Endothelial cell of umbilical vein (primary cell): ENCODE data around the gene LDLRAD3. TPM values are rescaled to one million over a fixed set of nuclear protein-coding genes. Genes with fewer than 3 reads are reported as not detected.
"Not testable (repeated sequence)": the region's sequence is repeated elsewhere in the genome, so short reads cannot be mapped to it uniquely, and the experiment has no call there.

Source experiments
- BruUV-seq: library from RNA; stranded (reverse); fragments of 400-500 nt; replicated peaks from 2 replicates; lab custom pipeline; 2021; lab: Mats Ljungman, UMichigan
- CTCF ChIA-PET: fragments of 300-600, 350-600 bp; sonication (Branson Sonifier 250); formaldehyde crosslinking; loops from one replicate; lab custom pipeline; 2021; ENCODE audit warnings: antibody characterized with exemption, inconsistent platforms; lab: Charles Lee
- POLR2A ChIA-PET: fragments of 300-600, 350-600 bp; sonication (Branson Sonifier 250); formaldehyde crosslinking; loops from one replicate; lab custom pipeline; 2021; ENCODE audit warnings: antibody characterized with exemption, inconsistent platforms; lab: Charles Lee
- DNase-seq: peaks from one replicate; pipeline ENCODE4 v3.0.0-alpha.2; 2011; ENCODE audit warnings: low read depth, low spot score
- FAIRE-seq: peaks from 2 replicates; lab custom pipeline; 2011; peaks lifted over from hg19 to GRCh38; lab: Jason Lieb, UNC
- H2AFZ ChIP-seq: 2 replicates; pipeline ENCODE4 v1.6.0; 2012; ENCODE audit warnings: low read depth, low read length, control low read depth, inconsistent platforms
- H3K27ac ChIP-seq: 2 replicates; pipeline ENCODE4 v1.5.1; 2011; ENCODE audit warnings: low read depth, mild to moderate bottlenecking, control low read depth, low read length, moderate library complexity; ENCODE audit not compliant: insufficient read depth
- H3K27me3 ChIP-seq, 2 experiments: 2 replicates each; pipeline versions ENCODE4 v1.6.0 to v1.6.1; 2011; ENCODE audit warnings: low read length in 2 of 2, mixed read lengths in 1 of 2; ENCODE audit not compliant: control insufficient read depth in 2 of 2, insufficient read depth in 2 of 2
- H3K36me3 ChIP-seq, 2 experiments: 2 replicates in 1 of 2; 3 replicates in 1 of 2; pipeline ENCODE4 v1.5.1; 2011; ENCODE audit warnings: low read length in 2 of 2, mild to moderate bottlenecking in 1 of 2, moderate library complexity in 1 of 2; ENCODE audit not compliant: control insufficient read depth in 2 of 2, insufficient read depth in 2 of 2; ENCODE audit errors: extremely low read depth in 1 of 2
- H3K4me1 ChIP-seq: 3 replicates; pipeline ENCODE4 v1.5.1; 2011; ENCODE audit warnings: mild to moderate bottlenecking, low read length; ENCODE audit not compliant: control insufficient read depth, insufficient read depth; ENCODE audit errors: extremely low read depth
- H3K4me2 ChIP-seq: 2 replicates; pipeline ENCODE4 v1.6.1; 2011; ENCODE audit warnings: low read length, control low read depth, mixed read lengths; ENCODE audit not compliant: insufficient read depth
- H3K4me3 ChIP-seq, 3 experiments: fragments of 200-600 bp in 1 of 3; sonication (generic), shearing (Covaris generic) in 1 of 3; replicated peaks in 1 of 3; 2 replicates each; pipeline ENCODE4 v1.5.1; 2011 to 2016; ENCODE audit warnings: control low read depth in 3 of 3, low read length in 3 of 3, mild to moderate bottlenecking in 2 of 3, inconsistent platforms in 1 of 3, low read depth in 1 of 3, moderate library complexity in 1 of 3; ENCODE audit not compliant: insufficient read depth in 1 of 3
- H3K79me2 ChIP-seq: 2 replicates; pipeline ENCODE4 v1.6.0; 2012; ENCODE audit warnings: low read length, inconsistent platforms; ENCODE audit not compliant: control insufficient read depth, insufficient read depth
- H3K9ac ChIP-seq: replicated peaks from 2 replicates; pipeline ENCODE3; 2011; ENCODE audit warnings: low read length, control low read depth; ENCODE audit not compliant: insufficient read depth; ENCODE audit errors: extremely low read depth
- H3K9me1 ChIP-seq: replicated peaks from 3 replicates; pipeline ENCODE4 v1.6.0; 2011; ENCODE audit warnings: mild to moderate bottlenecking, low read length; ENCODE audit not compliant: control insufficient read depth, insufficient read depth; ENCODE audit errors: extremely low read depth
- H3K9me3 ChIP-seq: replicated peaks from 2 replicates; pipeline ENCODE4 v1.5.1; 2012; ENCODE audit warnings: low read length, inconsistent platforms; ENCODE audit not compliant: control insufficient read depth, insufficient read depth
- H4K20me1 ChIP-seq: replicated peaks from 2 replicates; pipeline ENCODE3; 2011; ENCODE audit warnings: mild to moderate bottlenecking, low read length; ENCODE audit not compliant: control insufficient read depth, insufficient read depth; ENCODE audit errors: extremely low read depth
- dilution Hi-C: fragments of 300-500 bp; cut with MboI; formaldehyde crosslinking; loops from one replicate; pipeline ENCODE4 v1.15.0; 2019; ENCODE audit warnings: low sequenced_read_pairs; ENCODE audit not compliant: extremely low pct_ligation_motif_present
- intact Hi-C: fragments of 100-400 bp; cut with micrococcal nuclease; formaldehyde crosslinking; loops from one replicate; pipeline ENCODE4 v1.10.0; 2022
- polyA plus RNA-seq, 4 experiments: library from polyadenylated mRNA; depleted of rRNA in 3 of 4; stranded (reverse) in 3 of 4; unstranded in 1 of 4; fragments of >200 nt; gene quantifications; 2 replicates each; pipeline versions ENCODE4 v1.2.1 to v1.2.3, GENCODE V29; 2011 to 2012; ENCODE audit warnings: missing spikeins in 1 of 4
- total RNA-seq: library from RNA; stranded (reverse); gene quantifications from 2 replicates; pipeline ENCODE4 v1.2.3, GENCODE V29; 2021
- TF ChIP-seq, protein P1 (sequence below), 2 donors: IDR thresholded peaks; 1 replicate in 1 of 2; 2 replicates in 1 of 2; pipeline ENCODE4 v1.5.1; 2011; ENCODE audit warnings: low read length in 2 of 2, mild to moderate bottlenecking in 2 of 2, moderate library complexity in 2 of 2, control low read depth in 1 of 2, inconsistent platforms in 1 of 2, low read depth in 1 of 2; ENCODE audit not compliant: insufficient read depth in 1 of 2; ENCODE audit errors: extremely low read depth in 1 of 2

The LDLRAD3 gene
- total and polyA plus RNA-seq, 2 donors (not counting 3 experiments of a cell fraction or from before 2014, with no cell fraction given): 17.9 to 25.1 TPM

GRCh38 chr11:35911616-35912165 lies 32.2 kb upstream of the LDLRAD3 start:
- Histone ChIP-seq H3K4me2 (peak overlapping the region; percentile 4), H3K4me1 (peaks cover 26% of the 10 kb centered on the region), H4K20me1 (no peaks in the 10 kb centered on the region), H3K27ac (no peak overlapping the region), H3K36me3 (no peaks in the 10 kb centered on the region), H3K9me1 (no peaks in the 10 kb centered on the region), H2AFZ (no peak overlapping the region), H3K79me2 (no peaks in the 10 kb centered on the region), H3K9me3 (no peaks in the 10 kb centered on the region), H3K27me3 (peaks cover 0 to under 1% of the 10 kb centered on the region in 2 experiments), H3K9ac (no peak overlapping the region), H3K4me3 (no peak overlapping the region)
- intact Hi-C loops: no loop called here
- FAIRE-seq: no peak
- CTCF ChIA-PET: interaction anchor here (1.4 kb wide), 1 partner anchor 90 kb away, joined by 8 read pairs; no protein-coding TSS in a partner anchor
- POLR2A ChIA-PET: no interaction called here
- TF ChIP-seq, protein P1, sequence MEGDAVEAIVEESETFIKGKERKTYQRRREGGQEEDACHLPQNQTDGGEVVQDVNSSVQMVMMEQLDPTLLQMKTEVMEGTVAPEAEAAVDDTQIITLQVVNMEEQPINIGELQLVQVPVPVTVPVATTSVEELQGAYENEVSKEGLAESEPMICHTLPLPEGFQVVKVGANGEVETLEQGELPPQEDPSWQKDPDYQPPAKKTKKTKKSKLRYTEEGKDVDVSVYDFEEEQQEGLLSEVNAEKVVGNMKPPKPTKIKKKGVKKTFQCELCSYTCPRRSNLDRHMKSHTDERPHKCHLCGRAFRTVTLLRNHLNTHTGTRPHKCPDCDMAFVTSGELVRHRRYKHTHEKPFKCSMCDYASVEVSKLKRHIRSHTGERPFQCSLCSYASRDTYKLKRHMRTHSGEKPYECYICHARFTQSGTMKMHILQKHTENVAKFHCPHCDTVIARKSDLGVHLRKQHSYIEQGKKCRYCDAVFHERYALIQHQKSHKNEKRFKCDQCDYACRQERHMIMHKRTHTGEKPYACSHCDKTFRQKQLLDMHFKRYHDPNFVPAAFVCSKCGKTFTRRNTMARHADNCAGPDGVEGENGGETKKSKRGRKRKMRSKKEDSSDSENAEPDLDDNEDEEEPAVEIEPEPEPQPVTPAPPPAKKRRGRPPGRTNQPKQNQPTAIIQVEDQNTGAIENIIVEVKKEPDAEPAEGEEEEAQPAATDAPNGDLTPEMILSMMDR (IDR thresholded peaks at IDR 0.05; ENCODE audit: extremely low read depth in 1 of 2, insufficient read depth in 1 of 2, low read depth in 1 of 2, low read length in 2 of 2): no peak
- BruUV-seq: no TSS peak
- dilution Hi-C loops: no loop called here
- DNase-seq: peak; percentile 70

- H3K27ac ChIP-seq, H3K36me3 ChIP-seq, H3K4me2 ChIP-seq, H3K9me1 ChIP-seq, H3K27me3 ChIP-seq, H4K20me1 ChIP-seq, H3K79me2 ChIP-seq, CTCF ChIA-PET, H3K9ac ChIP-seq, DNase-seq, H2AFZ ChIP-seq, intact Hi-C loops, BruUV-seq, dilution Hi-C loops, POLR2A ChIA-PET, FAIRE-seq, H3K9me3 ChIP-seq, H3K4me3 ChIP-seq: not testable (repeated sequence)
- peaks cover 26% of the 10 kb centered on the region for H3K4me1 ChIP-seq
These were observed 31.4 kb upstream of the LDLRAD3 start for GRCh38 chr11:35912436-35912835.
